GM19324 (cell line): Measurements from ENCODE around the gene DDX52.

ENCODE experiments used
- ATAC-seq: cut with Tn5 transposase; IDR thresholded peaks from one replicate; pipeline ENCODE4 v1.9.1; 2021; ENCODE audit warnings: mild to moderate bottlenecking, moderate library complexity; ENCODE audit not compliant: unreplicated experiment, low FRiP score

The DDX52 gene

DNA sequence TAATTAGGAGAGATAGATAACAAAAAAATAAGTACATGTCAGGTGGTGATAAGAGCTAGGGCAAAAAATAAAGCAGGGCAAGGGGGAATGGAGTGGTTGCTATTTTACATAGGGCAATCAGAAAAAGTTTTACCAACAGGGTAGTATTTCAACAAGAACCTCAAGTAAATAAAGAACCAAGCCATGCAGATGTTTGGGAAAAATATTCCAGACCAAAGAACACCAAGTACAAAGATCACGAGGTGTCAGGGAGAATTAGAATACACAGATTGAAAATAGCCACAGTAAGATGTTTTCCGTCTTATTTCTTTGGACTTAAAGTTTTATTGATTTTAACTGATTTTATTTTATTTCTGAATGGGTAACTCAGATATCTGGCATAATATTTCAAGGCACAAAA lies 45.1 kb downstream of the DDX52 start:
- ATAC-seq = no peak

DNA sequence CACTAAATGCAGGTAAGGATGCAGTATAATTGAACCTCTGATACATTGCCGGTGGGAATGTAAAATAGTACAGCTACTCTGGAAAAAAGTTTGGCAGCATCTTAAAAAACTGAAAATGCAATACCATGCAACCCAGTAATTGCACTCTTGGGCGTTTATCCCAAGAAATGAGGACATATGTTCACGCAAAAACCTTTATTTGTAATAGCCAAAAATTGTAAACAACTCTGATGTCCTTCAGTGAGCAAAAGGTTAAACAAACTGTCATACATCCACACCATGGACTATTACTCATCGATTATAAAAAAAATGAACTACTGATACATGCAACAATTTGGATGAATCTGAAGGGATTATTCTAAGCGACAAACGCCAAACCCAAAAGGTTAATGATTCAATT lies 51.0 kb downstream of the DDX52 start:
- no peak for ATAC-seq

DNA sequence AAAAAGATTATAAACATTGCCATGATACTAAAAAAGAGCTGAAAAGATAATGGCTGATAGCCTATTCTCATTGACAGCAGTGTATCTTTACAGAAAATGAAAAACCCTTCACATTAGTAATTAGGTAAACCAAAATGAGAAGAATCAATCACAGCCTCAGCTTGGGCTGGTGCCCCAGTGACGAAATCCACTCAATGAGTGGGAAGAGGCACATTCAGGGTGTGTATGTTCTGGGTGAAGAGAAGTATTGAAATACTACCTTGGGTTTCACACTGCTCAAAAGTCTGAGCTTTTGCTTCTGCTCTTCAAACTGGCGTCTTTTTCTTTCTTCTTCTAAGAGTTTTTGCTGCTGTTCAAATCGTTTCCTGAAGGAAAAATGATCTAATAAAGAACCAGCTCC lies 58.2 kb downstream of the DDX52 start:
- no peak for ATAC-seq

DNA sequence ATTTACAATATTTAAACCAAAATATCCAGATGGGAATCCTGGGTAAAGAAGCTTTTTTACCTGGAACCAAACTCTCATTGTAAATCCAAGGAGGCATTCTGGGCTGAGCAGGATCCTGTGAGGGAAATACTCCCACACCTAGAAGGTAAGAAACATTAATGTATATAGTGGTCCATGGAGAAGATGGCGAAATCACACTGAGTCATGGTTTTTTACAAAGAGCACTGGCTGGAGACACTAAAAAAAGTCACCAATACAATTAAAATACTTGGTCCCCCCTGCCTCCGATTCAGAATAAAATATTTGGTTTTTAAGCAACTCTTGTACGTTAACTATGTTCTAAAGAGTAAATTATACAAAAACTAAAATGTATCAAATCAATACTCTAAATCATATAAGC lies 67.0 kb downstream of the DDX52 start:
- ATAC-seq = no peak

DNA sequence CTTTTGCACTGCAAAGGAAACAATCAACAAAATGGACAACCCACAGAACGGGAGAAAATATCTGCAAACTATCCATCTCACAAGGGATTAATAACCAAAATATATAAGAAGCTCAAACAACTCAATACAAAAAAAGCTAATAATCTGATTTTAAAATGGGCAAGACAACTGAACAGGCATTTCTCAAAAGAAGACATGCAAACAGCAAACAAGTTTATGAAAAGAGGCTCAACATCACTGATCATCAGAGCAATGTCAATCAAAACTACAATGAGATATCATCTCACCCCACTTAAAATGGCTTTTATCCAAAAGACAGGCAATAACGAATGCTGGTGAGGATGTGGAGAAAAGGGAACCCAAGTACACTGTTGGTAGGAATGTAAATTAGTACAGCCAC lies 68.8 kb downstream of the DDX52 start:
- no peak for ATAC-seq

DNA sequence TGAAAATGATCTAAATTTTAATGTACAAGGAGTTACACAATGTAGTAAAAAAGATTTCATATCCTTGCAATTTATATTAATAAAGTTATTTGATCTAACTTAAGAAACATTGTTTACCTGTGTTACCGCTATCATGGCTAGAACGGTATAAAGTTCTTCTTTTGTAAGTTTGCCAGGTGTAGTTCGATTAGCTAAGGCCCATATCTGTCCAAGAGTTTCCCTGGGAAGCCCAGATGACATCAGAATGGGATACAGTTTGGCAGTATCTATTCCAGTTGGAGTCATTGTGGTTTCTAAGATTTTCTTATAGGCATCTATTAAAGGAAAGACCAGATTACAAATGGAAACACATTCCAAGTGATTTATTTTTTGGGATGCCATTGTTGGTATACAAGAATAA lies 71.6 kb downstream of the DDX52 start:
- no peak for ATAC-seq

DNA sequence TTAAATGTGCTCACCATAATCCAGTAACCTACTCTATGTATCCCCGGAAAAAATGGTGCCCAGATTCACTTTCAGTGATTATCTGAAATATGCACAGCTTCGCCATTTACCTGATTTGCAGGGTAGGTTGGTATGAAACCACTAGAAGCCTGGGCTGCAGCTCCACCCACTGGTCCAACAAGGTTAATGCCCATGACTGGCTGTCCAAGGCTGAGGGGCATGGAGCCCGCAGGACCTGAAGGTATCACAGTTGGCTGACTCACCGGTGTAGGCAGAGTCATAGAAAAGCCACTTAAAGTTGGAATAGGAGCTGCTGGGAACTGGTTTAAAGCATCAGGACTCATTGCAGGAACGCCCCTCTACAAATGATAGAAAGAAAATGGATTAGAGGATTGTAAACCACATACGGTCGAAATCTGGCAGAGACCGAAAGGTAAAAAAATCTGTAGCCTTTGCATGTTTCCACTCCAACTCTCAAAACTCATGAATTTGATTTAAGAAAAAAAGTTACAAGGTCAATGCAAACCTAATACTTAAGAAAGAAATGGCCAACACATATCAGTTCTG lies 72.6 kb downstream of the DDX52 start:
- no peak for ATAC-seq

DNA sequence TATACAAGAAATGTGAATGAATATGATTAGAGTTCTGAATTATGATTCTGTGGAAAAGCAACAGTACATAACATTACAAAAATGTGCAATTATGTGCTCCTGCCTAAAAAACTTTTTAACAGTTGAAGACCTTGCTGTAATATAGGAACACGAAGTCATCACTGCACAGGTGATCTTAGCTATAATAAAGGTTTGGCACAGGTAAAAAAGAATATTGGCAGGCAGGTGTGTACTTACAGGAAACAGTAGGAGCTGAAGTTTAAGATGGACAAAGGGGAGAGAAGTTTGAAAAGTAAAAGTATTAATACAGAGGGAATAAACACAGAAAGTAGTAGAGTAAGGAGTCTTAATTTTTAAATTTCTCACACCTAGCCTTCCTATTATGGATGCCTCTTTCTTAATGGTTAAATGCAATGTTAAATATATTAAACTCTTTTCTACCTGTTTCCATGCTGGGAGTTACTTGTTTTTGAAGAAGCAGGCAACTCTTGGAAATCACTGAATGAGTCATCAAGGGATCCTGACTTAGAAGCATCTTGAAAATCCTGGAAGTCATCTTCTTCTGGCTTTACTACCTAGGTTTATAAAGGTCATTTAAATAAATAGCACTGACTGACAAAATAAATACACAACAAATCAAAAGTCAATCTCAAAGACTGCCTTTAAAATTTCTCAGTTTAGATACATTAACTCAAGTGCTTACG lies 74.7 kb downstream of the DDX52 start:
- ATAC-seq = no peak

DNA sequence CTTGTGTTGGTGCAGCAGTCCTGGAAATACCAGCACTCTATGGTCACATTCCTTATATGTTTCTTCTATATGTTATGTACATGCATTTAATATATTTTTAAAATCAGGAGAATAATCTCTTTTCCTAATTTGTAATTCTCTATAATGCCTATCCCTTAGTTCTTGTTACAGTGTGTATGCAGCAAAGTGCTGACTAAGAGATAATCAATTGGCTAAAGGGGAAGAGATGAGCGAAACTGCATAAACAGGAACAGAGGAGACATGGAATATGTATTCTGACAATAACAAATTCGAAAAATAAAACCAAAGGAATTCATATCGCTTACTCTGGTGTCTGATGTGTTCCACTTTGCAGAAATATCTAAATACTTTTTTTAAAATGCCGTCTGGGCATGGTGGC lies 75.7 kb downstream of the DDX52 start:
- ATAC-seq = no peak

DNA sequence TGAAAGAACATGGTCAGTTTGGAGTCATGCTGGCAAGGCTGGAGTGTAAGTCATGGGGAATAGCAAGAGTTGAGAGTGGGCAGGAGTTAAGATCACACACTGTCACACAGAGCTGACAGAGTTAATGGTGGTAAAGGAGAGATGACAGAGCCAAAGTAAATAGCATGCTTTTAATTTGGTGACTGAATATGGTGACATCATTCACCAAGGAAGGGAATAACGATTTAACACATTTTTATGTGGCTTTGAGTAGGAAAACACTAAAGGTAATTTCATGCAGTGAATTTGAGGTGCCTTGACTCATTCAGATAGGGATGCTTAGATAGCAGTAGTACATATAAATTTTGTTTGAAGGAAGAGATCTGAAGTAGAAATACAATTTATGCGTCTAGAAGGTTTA lies 76.1 kb downstream of the DDX52 start:
- no peak for ATAC-seq

DNA sequence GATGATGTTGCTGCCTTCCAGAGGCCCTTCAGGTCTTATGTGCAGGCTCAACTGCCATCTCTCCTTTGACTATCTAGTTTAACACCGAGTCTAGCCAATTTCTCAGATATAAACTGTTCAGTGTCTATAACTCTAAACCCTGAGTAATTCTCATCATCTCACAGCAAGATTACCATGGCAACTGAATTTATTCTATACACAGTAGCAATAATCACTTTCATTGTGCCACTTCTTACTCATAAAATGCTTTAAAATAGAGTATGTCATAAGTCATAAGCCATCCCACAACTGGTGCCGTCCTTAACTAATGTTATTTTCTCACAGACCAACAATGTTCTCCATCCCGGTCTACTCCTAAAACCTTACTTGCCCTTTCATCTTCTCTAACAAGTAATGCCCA lies 79.0 kb downstream of the DDX52 start:
- no peak for ATAC-seq

DNA sequence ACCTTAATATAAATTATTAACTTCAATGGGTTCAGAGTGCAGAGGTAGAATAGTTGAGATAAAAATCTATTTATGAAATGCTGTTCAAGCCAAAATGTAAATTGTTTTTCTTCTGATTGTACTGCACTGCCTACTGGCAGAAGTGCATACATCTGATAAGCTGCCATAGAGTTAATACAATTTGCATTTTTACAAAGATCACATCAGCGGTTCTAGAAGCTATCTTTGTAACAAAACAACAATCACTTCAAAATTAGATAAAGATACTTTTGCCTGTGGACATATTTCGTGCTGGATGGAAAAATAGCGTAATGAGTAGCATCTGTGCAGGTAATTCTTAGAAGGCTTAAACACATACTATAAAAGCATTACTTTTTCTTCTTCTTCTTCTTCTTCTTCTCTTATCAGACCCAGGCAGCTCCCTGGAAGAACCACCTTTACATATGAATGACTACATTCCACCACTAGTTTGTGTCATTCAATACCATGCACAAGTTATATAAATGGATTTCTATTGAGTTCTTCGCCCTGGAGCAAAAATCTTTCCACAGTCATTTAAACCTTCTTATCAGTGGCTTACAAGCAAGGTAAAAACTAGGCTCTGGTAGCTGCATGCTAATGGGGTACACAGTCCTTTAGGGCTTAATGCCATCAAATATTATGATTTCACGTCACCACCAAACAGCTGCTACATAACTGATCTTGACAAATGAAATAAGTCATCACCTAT lies 81.1 kb downstream of the DDX52 start:
- ATAC-seq = no peak
